BJ (cell line): Measurements from ENCODE around the gene NUDT6. TPM values are rescaled to one million over a fixed set of nuclear protein-coding genes. Genes with fewer than 3 reads are reported as not detected.

Experiments
- CTCF ChIA-PET: fragments of 350-600 bp; formaldehyde crosslinking; extraction: SDS; loops from one replicate; lab custom pipeline; 2021; ENCODE audit warnings: antibody characterized with exemption, inconsistent platforms; lab: Yijun Ruan, JAX
- POLR2A ChIA-PET: fragments of 300-600 bp; sonication (Branson Sonifier 250); formaldehyde crosslinking; extraction: SDS; loops from one replicate; lab custom pipeline; 2021; ENCODE audit warnings: antibody characterized with exemption; lab: Charles Lee
- DNase-seq: peaks from one replicate; pipeline ENCODE4 v3.0.0-alpha.2; 2011; ENCODE audit warnings: low read depth
- H3K27me3 ChIP-seq: 2 replicates; pipeline ENCODE4 v1.6.0; 2011; ENCODE audit warnings: low read length; ENCODE audit not compliant: control insufficient read depth, insufficient read depth
- H3K36me3 ChIP-seq: 2 replicates; pipeline ENCODE4 v1.5.1; 2011; ENCODE audit warnings: low read length; ENCODE audit not compliant: control insufficient read depth, insufficient read depth
- H3K4me3 ChIP-seq: 2 replicates; pipeline ENCODE4 v1.5.1; 2011; ENCODE audit warnings: low read depth, mild to moderate bottlenecking, control low read depth, low read length
- CTCF ChIP-seq: IDR thresholded peaks from 2 replicates; pipeline ENCODE4 v1.5.1; 2011; ENCODE audit warnings: low read depth, mild to moderate bottlenecking, control low read depth, inconsistent platforms, low read length, moderate library complexity; ENCODE audit not compliant: insufficient read depth
- polyA plus RNA-seq: library from polyadenylated mRNA; depleted of rRNA; stranded (reverse); fragments of >200 nt; gene quantifications from 2 replicates; pipeline ENCODE4 v1.2.3, GENCODE V29; 2011

Gene NUDT6
- polyA plus RNA-seq, 1 experiment = 2.4 TPM

- no peak for DNase-seq
- TF ChIP-seq CTCF = no peak
- Histone ChIP-seq H3K4me3 (no peak overlapping the region), H3K36me3 (no peaks in the 10 kb centered on the region), H3K27me3 (no peaks in the 10 kb centered on the region)
- POLR2A ChIA-PET = no interaction called here
- CTCF ChIA-PET = no interaction called here
Measured at GRCh38 chr4:122960611-122961000, 38.2 kb upstream of the NUDT6 start.

- no peak for DNase-seq
- CTCF ChIA-PET = no interaction called here
- no peaks in the 10 kb centered on the region for H3K36me3 ChIP-seq
- POLR2A ChIA-PET = no interaction called here
- no peak overlapping the region for H3K4me3 ChIP-seq
- no peaks in the 10 kb centered on the region for H3K27me3 ChIP-seq
- TF ChIP-seq CTCF = no peak
Measured at GRCh38 chr4:122959981-122960610, 37.7 kb upstream of the NUDT6 start.

GRCh38 chr4:122959441-122959840, 37.0 kb upstream of the NUDT6 start:
- Histone ChIP-seq H3K27me3 (no peaks in the 10 kb centered on the region), H3K36me3 (no peaks in the 10 kb centered on the region; the same call in 1 of the 2 replicates), H3K4me3 (no peak overlapping the region)
- ChIA-PET CTCF (no interaction called here), POLR2A (no interaction called here)
- no peak for TF ChIP-seq CTCF
- DNase-seq = no peak

- no peaks in the 10 kb centered on the region for H3K27me3 ChIP-seq
- CTCF ChIA-PET = no interaction called here
- no peak overlapping the region for H3K4me3 ChIP-seq
- TF ChIP-seq CTCF = no peak
- POLR2A ChIA-PET = no interaction called here
- no peak for DNase-seq
- H3K36me3 ChIP-seq = no peaks in the 10 kb centered on the region; the same call in none of the 2 replicates
Measured at GRCh38 chr4:122958505-122958904, 36.1 kb upstream of the NUDT6 start.

GRCh38 chr4:122953924-122954323, 31.5 kb upstream of the NUDT6 start:
- H3K27me3 ChIP-seq = no peaks in the 10 kb centered on the region
- no peak overlapping the region for H3K4me3 ChIP-seq
- no peak for TF ChIP-seq CTCF
- no peak for DNase-seq
- POLR2A ChIA-PET = no interaction called here
- H3K36me3 ChIP-seq = peaks cover 6% of the 10 kb centered on the region
- CTCF ChIA-PET = interaction anchor here (1.3 kb wide), 1 partner anchor 52 kb away, joined by 3 read pairs; no protein-coding TSS in a partner anchor
